Hindlimb muscle (tissue), 1 donor: Measurements from ENCODE around the gene LRRC8D. TPM values are rescaled to one million over a fixed set of nuclear protein-coding genes. Genes with fewer than 3 reads are reported as not detected.
"Not testable (repeated sequence)": the region's sequence is repeated elsewhere in the genome, so short reads cannot be mapped to it uniquely, and the experiment has no call there.

Source experiments
- DNase-seq: peaks from one replicate; pipeline ENCODE4 v3.0.0-alpha.2; 2013
- polyA plus RNA-seq: library from polyadenylated mRNA; unstranded; fragments of 120-200 nt; gene quantifications from one replicate; pipeline ENCODE4 v1.2.1, GENCODE V29; 2013; ENCODE audit not compliant: insufficient read length

Gene LRRC8D
- polyA plus RNA-seq, 1 donor: 7.5 TPM

DNA sequence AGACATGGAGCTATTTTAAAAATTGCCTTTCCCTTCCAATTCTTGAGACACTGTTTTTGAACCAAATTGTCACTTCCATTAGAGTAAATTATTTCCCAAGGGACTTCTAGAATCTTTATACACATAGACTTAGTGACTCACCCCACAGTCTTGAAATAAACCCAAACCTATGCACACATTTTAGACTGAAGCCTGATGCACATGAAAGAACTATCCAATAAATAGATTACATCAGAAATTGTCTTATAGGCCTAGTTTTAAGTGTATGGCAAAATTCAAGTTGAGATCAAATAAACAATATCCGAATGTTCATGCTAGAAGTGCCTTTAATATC is 141.9 kb downstream of the LRRC8D start:
- no peak for DNase-seq

DNA sequence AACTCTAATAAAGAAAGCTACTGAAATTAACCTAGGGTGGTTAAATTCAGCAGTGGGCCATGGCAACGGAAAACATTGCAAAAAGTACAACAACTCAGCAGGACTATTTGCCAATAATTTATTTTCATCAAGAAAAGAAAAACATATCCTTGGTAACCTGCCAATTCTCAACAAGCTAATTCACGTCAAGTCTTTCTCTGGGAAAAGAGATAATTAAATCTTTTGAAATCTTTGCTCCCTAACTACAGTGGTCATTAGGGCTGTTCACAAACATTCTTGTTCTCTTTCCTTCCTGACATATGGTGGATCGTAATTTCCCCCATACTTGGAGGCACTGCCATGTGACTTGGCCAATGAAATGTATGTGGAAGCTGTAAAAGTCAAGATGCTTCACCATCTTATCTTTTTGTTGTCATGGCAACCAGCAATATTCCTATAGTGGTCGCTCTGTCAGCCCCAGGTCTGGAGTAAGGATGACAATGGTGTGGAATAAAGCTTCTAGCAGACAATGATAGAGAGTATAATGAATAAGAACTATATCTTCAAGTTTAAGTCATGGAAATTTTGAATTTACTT is 144.4 kb downstream of the LRRC8D start:
- DNase-seq: no peak

DNA sequence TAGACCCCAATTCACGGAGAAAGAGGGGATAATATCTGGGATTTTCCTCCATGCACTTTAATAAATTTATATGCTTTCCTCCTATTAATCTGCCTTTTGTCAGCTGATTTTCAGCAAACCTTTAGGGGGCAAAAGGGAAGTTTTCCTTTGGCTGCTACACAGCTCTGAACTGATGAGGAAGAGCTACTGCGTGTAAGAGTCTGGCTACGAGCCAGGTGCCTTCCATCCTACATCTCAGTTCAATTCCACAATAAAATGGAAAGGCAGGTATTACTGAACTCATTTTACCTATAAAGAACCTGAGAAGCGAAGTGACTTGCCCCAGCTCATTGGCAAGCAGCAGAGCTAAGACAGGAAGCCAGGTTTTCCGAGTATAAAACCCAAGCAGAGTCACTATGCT is 145.8 kb downstream of the LRRC8D start:
- no peak for DNase-seq

DNA sequence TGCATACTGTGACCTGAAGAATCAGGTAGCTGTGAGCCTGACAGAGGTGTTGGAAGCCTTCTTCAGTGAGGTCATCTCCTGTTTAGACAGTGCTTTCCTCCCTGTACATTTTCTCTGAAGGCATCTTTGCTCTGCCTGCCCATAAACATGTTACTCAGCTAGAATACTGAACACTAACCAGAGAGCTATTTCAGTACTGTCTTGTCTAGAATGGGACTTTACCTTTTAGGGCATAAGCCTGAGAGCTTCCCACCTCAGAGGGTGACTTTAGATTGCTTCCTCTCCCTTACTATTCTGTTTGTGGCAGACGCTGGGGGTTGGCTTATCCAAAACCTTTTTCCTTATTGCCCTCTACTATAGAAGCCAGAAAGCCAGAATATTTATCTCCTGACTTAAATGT is 150.8 kb downstream of the LRRC8D start:
- DNase-seq: no peak

DNA sequence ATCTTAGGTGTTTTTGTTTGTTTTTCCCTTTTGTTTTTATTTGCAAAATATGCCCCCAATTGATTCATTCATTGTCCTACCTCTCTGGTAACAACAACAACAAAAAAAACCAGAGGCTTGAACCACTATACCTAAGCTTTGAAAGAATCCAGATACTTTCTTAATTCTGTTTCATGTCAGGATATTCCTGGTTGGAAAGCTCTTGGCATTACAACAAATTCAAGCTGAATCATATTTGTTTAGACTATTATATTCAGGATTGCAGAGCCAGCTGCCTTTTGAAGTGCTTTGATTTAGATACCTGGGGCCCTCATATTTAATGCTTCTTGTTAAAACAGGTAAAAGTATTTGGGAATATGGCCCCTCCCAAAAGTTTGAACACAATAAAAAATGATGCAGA is 151.2 kb downstream of the LRRC8D start:
- DNase-seq: no peak

DNA sequence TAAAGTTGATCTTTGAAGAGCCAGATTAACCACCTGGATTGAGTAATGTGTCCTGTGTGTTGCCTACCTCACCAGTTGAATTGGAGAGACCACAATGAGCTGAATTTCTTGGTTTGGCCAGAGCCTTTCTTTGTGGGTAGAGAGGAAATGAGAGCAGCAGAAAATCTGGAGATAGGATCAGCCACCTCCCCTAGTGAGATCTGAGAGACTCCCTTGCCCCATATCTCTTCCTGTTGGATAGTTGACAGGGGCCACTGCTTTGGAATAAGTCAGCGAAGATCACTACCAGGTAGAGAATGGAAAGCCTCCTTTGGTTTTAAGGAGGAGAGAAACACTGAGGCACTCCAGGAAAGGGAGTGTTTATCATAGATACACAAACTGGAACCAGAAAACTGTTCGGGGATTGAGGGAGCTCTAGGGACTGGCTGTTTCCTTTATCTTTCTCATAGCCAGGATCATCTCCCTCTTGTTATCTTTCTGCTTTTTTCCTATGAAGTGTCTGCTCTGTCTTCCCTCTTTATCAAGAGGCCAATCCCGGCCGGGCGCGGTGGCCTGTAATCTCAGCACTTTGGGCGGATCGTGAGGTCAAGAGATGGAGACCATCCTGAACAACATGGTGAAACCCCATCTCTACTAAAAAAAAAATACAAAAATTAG is 152.8 kb downstream of the LRRC8D start:
- DNase-seq: no peak

DNA sequence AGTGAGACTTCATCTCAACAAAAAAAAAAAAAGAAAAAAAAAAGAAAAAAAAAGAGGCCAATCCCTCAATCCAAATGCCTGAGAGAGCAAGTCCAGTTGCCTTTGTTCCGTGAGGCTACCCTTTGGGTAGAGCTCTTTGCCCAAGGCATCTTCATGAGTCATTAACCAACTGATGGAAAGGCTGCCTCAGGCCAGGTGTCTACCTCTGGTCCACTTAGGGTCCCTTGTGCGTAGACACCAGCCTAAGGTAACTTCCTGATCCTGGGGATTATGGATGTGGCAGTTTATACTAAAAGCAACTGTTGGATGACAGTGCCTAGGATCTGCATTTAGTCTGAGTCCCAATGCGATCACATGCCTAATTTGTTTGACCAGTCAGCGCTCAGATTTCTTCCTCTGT is 153.4 kb downstream of the LRRC8D start:
- no peak for DNase-seq

DNA sequence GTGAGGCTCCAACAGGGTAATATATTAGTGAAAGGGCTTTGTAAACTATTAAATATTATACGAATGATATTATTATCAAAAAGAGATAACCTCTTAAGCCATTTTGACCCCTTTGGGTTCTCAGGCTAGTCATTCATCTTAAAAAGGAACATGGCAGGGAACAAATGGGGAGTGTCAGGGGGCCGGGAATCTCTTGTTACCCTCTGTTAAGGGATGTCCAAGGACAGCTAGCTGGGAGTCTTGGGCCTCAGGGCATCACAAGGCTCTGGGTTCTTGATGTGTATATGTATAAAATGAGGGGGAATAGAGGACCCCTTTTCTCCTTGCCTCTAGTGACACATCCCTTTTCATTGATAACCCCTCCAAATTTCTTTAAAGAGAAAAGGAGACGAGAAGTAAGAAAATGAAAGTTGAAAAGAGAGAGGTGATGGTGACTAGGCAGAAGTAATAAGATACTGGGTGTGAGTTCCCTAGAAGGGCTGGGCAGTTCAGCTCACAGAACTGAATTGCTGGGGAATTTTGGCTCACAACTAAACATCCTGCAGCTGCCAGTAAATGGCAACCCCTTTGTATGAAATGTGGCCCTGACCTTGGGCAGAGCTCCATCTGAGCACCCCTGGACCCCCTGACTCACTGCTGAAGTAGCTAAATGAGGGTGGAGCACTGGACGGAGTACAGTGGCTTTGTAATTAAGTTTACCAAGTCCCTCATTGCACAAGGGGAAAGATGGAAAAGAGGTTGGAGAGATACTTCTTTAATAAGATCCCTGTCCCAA is 154.1 kb downstream of the LRRC8D start:
- DNase-seq: no peak

DNA sequence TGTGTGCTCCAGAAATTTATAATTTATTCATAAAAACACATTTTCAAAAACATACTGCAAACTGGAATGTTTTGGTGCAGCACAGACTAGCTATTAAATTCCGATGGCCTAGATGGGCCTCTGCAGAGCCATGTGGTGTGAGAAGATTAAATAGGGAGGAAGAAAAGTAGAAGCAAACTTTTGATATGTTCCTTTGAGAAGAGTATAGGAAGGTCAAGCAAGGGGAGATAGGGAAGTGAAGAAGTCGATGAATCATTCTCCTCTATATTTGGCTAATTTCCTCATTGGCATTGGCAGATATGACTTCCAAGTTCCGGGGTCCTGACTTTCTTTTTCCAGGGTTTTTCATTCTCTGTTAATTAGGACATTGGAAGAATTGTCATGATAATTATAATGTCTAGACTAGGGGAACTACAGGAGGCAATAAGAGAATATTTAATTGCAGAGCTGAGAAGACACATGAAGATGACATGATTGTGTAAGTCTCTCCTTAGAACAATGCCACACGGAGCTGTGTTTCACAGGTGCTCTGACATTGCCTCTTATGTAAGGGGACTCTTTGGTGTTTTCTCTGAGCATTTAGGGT is 154.8 kb downstream of the LRRC8D start:
- no peak for DNase-seq

DNA sequence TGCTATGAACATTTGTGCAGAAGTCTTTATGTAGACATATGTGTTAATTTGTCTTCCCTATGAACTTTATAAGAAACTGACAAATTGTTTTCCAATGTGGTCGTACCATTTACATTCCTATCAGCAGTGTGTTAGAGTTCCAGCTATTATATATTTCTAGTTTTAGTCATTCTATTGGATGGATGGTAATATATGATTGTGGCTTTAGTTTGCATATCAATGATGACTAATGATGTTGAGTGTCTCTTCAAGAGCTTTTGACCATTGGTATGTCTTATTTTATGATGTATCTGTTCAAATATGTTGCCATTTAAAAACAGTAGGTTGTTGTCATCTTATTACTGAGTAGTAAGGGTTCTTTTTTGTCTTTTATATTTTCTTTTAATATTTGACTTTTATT is 157.9 kb downstream of the LRRC8D start:
- no peak for DNase-seq

DNA sequence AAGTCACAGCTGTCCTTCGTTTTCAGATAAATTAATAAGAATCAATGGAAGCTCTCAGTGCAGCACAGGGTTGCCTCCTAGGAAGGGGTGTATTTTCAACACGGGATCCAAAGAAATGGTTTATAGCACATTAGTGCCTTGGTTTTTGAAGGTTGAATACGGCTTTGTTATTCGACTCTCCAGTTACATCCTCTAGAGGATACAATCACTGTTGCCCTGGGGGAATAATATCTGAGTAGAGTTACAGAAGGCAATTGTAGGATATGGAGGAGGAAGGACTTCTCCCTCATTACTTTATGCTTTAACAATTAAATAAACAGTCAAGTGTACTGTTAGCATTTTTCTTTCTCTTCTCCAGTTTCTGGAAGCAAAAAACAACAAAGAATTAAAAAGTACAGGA is 159.8 kb downstream of the LRRC8D start:
- no peak for DNase-seq

DNA sequence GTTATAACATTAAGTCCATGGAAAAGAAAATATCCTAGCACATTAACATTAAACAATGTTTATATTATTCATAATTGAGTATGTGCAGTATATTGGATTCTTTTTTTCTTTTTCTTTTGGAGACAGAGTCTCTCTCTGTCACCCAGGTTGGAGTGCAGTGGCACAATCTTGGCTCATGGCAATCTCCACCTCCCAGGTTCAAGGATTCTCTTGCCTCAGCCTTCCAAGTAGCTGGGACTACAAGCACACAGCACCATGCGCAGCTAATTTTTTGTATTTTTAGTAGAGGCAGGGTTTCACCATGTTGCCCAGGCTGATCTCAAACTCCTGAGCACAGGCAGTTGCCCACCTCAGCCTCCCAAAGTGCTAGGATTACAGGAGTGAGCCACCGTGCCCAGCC is 162.0 kb downstream of the LRRC8D start:
- DNase-seq: not testable (repeated sequence)

DNA sequence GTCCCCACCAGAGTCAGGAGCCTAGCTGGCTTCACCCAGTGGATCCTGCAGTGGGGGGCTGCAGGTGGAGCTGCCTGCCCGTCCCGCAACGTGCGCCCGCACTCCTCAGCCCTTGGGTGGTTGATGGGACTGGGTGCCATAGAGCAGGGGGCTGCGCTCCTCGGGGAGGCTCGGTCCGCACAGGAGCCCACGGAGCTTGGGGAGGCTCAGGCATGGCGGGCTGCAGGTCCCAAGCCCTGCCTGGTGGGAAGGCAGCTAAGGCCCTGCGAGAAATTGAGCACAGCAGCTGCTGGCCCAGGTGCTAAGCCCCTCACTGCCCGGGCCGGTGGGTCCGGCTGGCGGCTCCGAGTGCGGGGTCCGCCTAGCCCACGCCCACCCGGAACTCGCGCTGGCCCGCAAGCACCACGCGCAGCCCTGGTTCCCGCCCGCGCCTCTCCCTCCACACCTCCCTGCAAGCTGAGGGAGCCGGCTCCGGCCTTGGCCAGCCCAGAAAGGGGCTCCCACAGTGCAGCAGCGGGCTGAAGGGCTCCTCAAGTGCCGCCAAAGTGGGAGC is 163.8 kb downstream of the LRRC8D start:
- not testable (repeated sequence) for DNase-seq

DNA sequence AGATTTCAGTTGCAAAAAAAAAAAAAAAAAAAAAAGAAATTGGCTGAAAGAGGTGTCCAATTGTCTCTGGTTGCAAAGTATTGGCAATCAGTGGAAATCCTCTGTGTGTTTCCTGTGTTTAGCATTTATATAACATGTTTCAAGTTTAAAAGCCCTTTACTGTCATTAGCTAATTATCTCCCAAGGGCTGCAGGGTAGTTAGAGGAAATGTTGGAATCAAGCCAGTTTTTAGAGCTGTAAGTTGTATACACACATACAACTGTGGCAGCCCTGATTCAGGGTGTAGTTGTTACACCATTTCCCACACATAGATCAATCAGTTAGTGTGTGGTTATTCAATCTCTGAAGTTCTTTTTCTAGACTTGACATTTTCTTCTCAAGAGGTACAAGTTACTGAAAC is 165.2 kb downstream of the LRRC8D start:
- no peak for DNase-seq

Other genes starting within 250 kb of the LRRC8D start
- 6.5 TPM for gene LRRC8C, start 187.9 kb upstream of the LRRC8D start, polyA plus RNA-seq
- 23.9 TPM for gene ZNF326, start 174.1 kb downstream of the LRRC8D start, polyA plus RNA-seq